ENCODE data around the gene KRTAP5-8. TPM values are rescaled to one million over a fixed set of nuclear protein-coding genes. Genes with fewer than 3 reads are reported as not detected.

Gene KRTAP5-8
- total RNA-seq, 1 donor from 2014 or later: not detected

- Histone ChIP-seq H4K20me1 (ENCODE audit: low read depth) (no peaks in the 10 kb centered on the region), H3K36me3 (no peaks in the 10 kb centered on the region), H3K27me3 (no peaks in the 10 kb centered on the region), H3K4me1 (no peaks in the 10 kb centered on the region), H3K4me2 (no peak overlapping the region), H3F3A (ENCODE audit: low read depth) (no peaks in the 10 kb centered on the region), H3K4me3 (no peak overlapping the region), H3K27ac (no peak overlapping the region), H2AFZ (replicated peaks) (no peak overlapping the region), H3K9me3 (ENCODE audit: low read depth) (no peaks in the 10 kb centered on the region), H3K9ac (no peak overlapping the region), H3K79me2 (ENCODE audit: low read depth) (no peaks in the 10 kb centered on the region)
- no peak for DNase-seq (ENCODE audit: low spot score)
- H3K4me3 Mint-ChIP-seq: no peak overlapping the region
- no peaks in the 10 kb centered on the region for H3K27me3 Mint-ChIP-seq (ENCODE audit: insufficient read depth, low read depth)
- no peak overlapping the region for H3K27ac Mint-ChIP-seq
- H3K4me1 Mint-ChIP-seq: no peaks in the 10 kb centered on the region
- no peaks in the 10 kb centered on the region for H3K36me3 Mint-ChIP-seq
- peaks cover 14% of the 10 kb centered on the region for H3K9me3 Mint-ChIP-seq
- TF ChIP-seq EZH2 (IDR thresholded peaks at IDR 0.05) (no peak), CTCF (IDR thresholded peaks at IDR 0.05) (no peak), EZH2phosphoT487 (IDR thresholded peaks at IDR 0.05) (no peak)
Measured at GRCh38 chr11:71556018-71556417, 18.2 kb downstream of the KRTAP5-8 start.

- Mint-ChIP-seq H3K36me3 (no peaks in the 10 kb centered on the region), H3K4me1 (no peaks in the 10 kb centered on the region), H3K4me3 (no peak overlapping the region), H3K9me3 (peaks cover 14% of the 10 kb centered on the region), H3K27ac (no peak overlapping the region), H3K27me3 (ENCODE audit: insufficient read depth, low read depth) (no peaks in the 10 kb centered on the region)
- Histone ChIP-seq H3K36me3 (no peaks in the 10 kb centered on the region), H2AFZ (replicated peaks) (no peak overlapping the region), H3K4me3 (no peak overlapping the region), H3K4me2 (no peak overlapping the region), H3K27ac (no peak overlapping the region), H3K9ac (no peak overlapping the region), H3K9me3 (ENCODE audit: low read depth) (no peaks in the 10 kb centered on the region), H3K79me2 (ENCODE audit: low read depth) (no peaks in the 10 kb centered on the region), H3K4me1 (no peaks in the 10 kb centered on the region), H4K20me1 (ENCODE audit: low read depth) (no peaks in the 10 kb centered on the region), H3K27me3 (no peaks in the 10 kb centered on the region), H3F3A (ENCODE audit: low read depth) (no peaks in the 10 kb centered on the region)
- no peak for DNase-seq (ENCODE audit: low spot score)
- TF ChIP-seq CTCF (IDR thresholded peaks at IDR 0.05) (no peak), EZH2 (IDR thresholded peaks at IDR 0.05) (no peak), EZH2phosphoT487 (IDR thresholded peaks at IDR 0.05) (no peak)
Measured at GRCh38 chr11:71557257-71557656, 19.4 kb downstream of the KRTAP5-8 start.

DNA sequence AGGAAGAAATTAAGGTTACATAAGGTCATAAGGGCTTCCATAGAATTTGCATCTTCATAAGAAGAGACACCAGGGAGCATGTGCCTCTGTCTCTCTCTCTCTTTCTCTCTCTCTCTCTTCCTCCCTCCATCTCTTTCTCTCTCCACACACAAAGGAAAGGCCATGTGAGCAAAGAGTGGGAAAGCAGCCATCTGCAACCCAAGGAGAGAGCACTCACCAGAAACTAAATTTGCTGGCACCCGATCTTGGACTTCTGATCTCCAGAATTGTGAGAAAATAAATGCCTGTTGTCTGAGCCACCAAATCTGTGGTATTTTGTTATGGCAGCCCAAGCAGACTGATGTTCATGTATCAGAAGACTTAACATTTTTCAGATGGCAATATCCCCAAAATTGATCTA lies 21.2 kb downstream of the KRTAP5-8 start:
- Mint-ChIP-seq H3K36me3 (no peaks in the 10 kb centered on the region), H3K27me3 (ENCODE audit: insufficient read depth, low read depth) (peaks cover 4% of the 10 kb centered on the region), H3K4me1 (no peaks in the 10 kb centered on the region), H3K27ac (no peak overlapping the region), H3K9me3 (peaks cover 14% of the 10 kb centered on the region), H3K4me3 (no peak overlapping the region)
- Histone ChIP-seq H3K79me2 (ENCODE audit: low read depth) (no peaks in the 10 kb centered on the region), H3K4me1 (no peaks in the 10 kb centered on the region), H3K4me3 (no peak overlapping the region), H4K20me1 (ENCODE audit: low read depth) (no peaks in the 10 kb centered on the region), H3K36me3 (no peaks in the 10 kb centered on the region), H3K9ac (no peak overlapping the region), H2AFZ (replicated peaks) (no peak overlapping the region), H3K27me3 (no peaks in the 10 kb centered on the region), H3F3A (ENCODE audit: low read depth) (no peaks in the 10 kb centered on the region), H3K9me3 (ENCODE audit: low read depth) (no peaks in the 10 kb centered on the region), H3K4me2 (no peak overlapping the region), H3K27ac (no peak overlapping the region)
- DNase-seq (ENCODE audit: low spot score): no peak
- TF ChIP-seq CTCF (IDR thresholded peaks at IDR 0.05): no peak
- TF ChIP-seq EZH2 (IDR thresholded peaks at IDR 0.05): no peak
- TF ChIP-seq EZH2phosphoT487 (IDR thresholded peaks at IDR 0.05): no peak
